ENCODE results near the gene BPGM.
"Not testable (repeated sequence)": the region's sequence is repeated elsewhere in the genome, so short reads cannot be mapped to it uniquely, and the experiment has no call there.

The BPGM gene

DNA sequence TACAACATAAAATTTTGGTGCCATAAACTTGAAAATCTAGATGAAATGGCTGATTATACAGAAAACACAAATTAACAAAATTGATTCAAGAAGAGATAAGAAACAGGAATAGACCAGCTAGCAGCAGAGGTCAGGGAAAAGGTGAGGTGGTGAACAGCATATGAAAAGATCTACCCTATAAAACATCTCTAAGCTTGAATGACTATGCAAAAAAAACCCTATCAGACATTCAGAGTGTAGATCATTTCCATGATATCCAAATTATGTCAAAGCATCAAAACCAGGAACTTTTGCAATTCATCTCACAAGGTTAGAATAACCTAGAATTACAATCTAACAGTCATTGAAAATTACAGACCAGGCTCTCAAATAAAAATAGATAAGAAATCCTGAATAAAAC, 14.6 kb upstream of the BPGM start:
- no peak for DNase-seq (ENCODE audit: low read depth in 2 of 2)

DNA sequence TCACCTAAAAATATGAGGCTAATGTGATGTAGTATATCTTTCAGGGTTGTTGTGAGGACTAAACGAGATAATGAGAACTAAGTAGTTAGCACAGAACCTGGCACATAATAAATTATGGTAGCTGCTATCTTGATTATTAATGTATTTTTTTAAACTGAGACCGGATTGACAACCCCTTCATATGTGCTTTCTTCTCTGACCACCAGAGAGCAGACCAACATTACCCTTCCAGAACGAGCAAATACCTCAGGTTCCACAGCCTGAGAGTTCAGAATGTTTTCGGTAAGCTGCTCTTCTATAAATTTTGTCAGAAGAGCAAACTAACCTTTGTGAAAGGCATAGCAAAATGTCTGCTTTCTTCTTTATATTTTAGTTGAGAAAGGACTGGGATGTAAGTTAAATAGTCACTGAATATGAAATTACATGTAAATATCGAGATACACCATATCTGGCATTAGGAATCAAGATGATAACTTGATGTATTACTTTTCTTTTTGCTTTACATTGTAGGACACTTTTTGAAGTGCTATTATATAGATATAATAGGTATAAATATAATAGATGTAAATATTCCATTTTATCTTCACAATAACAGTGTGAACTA, 13.6 kb upstream of the BPGM start:
- DNase-seq (ENCODE audit: low read depth in 2 of 2) = no peak

DNA sequence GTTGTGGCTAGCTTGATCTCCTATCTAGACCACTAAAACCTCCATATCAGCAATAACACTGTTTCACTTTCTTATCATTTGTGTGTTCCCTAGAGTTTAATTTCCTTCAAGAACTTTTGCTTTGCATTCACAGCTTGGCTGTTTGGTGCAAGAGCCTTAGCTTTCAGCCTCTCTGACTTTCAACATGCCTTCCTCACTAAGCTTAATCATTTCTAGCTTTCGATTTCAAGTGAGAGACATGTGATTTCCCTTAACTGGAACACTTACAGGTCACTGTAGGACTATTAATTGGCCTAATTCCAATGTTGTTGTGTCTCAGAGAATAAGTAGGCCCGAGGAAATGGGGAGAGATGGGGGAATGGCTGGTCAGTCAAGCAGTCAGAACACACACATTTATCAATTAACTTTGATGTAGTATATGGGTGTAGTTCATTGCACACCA, 10.6 kb upstream of the BPGM start:
- DNase-seq (ENCODE audit: low read depth in 2 of 2) = no peak

DNA sequence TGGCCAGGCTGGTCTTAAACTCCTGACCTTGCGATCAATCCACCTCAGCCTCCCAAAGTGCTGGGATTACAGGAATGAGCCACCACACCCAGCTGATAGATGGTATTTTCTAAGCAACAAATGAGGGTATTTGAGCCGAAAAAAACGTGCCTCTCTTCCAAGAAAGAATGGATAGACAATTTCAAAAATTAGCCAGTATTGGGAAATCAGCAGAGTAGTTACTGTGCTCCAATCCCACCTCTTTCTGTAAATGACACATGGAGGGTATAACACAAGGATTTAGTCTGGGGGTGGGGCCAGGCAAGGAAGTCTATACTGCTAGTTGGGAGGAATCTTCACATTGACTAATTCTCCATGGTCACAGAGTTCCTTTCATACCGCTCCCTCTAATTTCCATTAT, 9.2 kb upstream of the BPGM start:
- no peak for DNase-seq (ENCODE audit: low read depth in 2 of 2)

DNA sequence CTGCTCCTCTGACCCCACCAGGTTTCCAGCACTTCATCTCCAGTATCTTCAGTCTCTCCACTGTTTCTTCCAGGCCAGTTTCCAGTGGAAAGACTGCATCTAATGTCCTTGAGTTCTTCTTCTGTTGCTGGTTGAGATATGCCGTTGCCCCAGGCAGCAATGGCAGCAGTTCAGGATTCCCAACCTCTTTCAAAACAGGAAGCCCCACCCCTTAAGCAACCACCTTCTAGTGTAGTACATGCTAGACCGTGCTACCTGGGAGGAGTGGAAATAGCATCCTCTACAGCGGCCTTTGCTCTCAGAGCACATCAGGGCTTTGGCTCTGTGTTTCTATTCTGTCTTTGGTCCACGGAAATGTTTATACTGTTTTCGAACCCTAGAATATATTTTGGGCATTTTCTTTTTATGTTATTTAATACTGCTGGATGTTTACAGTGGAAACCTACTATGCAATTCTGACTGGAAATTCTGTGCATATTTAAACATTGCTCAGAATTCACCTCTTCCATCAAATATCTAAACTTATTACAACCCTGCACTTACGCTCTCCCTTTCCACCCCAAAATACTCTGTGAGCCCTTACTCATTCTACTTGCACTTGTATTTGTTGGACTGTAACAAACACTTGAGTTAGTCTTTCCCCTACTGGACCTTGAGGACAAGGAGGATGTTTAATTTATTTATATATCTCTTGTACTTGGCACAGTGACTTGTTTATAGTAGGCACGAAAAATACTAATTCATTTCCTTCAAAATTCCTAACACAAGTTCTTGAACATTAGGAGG, 8.5 kb upstream of the BPGM start:
- no peak for DNase-seq (ENCODE audit: low read depth in 2 of 2)

DNA sequence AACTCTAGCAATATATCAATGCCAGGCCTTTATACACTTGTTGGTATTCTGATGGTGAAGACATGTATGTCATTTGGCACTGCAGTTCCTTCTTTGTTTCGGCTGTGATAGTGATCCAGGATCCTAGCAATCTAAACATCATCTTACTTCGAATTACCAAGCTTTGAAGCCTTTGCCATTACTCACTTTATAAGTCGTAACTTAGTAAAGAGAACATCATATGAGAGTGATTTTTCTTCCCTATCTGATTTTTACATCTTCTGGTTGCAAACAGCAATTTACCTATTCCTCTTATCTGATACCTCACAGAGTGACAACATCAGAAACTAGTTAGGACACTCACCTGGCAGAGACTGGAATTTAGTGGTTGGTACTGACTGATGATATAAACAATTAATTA, 7.6 kb upstream of the BPGM start:
- no peak for DNase-seq (ENCODE audit: low read depth in 2 of 2)

DNA sequence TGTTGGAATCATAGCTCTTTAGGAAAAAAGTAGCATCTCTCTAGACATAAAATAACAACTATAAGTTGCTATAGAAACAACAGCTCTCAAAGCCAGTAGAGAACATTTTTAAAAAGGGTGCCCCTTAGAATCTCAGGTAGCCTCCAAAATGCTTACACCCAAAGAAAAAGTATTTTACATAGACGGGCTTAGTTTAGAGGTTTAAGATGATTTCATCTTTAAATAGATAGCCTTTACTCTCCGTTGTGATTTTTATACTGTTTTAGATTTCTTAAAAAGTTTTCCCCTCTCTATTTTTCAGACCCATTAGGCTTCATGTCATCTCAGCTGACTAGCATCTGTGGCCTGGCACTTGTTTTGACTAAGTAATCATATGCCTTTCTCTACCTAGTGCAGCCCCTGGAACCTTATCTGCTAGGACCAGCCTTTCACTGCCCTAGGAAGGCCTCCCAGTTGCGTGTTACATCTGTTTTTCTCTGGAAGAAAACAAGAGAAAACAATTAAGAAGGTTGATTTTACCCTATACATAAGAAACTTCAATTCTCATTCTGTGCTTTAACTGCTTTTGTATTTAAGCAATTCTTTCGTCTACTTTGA, 6.9 kb upstream of the BPGM start:
- no peak for DNase-seq (ENCODE audit: low read depth in 2 of 2)

DNA sequence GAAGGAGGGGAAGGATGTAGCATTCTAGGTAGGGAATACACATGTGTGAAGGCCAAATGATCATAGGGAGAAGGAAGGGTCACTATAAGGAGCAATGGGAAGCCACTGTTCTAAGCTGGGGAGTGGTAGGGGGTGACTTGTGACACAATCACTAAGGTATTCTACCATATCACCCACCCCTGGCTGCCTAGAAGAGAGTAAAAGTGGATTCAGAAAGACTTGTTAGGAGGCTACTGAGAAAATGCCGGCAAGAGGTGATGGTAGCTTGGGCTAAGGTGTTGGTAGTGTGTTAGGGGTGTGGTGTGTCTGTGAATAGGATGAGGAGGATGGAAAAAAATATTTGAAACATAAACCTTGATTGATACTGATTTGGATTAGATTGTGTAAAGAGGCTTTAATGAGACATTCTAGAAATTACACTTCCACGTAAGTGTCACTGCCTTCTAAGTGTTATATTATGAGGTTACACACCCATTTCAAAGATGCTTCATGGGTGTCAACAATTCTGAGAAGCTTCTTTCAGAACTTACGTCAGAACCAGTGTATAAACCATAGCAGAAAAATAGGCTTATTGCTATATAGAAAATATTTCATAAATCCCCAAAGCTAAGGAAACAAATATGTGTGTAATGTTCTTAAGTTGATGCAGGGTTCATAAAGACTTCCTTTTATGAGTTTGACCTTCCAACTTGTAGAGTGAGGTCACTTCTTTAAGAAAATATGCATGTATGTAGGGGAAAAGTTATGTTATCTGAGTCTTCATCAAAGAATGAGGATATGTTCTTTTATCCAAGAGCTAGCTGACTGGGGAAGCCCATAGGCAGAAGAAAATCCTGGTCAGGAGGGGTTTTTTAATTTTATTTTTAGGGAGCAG, 5.6 kb upstream of the BPGM start:
- DNase-seq (ENCODE audit: low read depth in 2 of 2) = no peak

DNA sequence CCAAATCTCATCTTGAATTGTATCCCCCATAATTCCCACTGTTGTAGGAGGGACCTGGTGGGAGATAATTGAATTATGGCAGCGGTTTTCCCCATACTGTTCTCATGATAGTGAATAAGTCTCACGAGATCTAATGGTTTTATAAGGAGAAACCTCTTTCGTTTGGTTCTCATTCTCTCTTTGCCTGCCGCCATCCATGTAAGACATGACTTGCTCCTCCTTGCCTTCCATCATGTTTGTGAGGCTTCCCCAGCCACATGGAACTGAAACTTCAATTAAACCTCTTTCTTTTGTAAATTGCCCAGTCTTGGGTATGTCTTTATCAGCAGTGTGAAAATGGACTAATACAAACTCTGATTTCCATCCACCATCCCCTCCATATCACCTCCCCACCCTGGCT, 4.7 kb upstream of the BPGM start:
- not testable (repeated sequence) for DNase-seq (ENCODE audit: low read depth in 2 of 2)

DNA sequence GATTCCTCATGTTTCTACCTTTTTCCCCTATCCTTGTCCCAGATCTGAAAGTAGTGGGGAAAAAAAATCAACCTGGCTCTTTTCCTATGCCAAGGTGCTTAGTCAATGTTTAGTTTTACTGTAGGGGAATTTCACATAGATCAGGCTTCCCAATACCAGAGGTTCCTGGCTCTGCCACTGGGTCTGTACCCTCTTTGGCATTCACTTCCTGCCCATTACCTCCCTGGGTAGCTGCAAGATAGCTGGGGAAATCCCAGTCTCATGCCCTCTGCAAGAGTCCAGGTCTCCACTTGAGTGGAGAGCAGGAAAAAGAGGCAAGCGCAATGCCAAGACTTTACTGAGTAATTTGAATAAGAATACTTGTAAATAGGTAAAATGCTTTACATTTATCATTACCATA, 3.5 kb upstream of the BPGM start:
- DNase-seq (ENCODE audit: low read depth in 2 of 2) = no peak

DNA sequence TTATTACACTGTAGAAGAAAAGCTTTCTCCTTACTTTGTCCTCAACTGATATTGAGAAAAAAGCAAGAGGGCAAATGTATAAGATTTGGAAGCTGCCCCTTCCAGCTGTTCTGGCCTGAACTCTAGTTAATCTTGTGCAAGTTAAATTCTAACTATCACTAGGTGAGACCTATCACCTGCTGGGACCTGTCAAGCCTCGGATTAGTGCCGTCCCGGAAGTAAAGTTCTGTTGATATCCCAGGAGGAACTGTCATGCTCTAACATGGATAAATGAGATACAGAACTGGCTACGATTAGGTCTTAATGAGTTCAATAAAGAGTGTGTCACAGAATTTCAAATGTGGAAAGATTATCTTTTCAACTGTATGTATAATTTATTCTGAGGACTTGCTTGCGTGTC, 1.2 kb upstream of the BPGM start:
- DNase-seq (ENCODE audit: low read depth in 2 of 2) = no peak

DNA sequence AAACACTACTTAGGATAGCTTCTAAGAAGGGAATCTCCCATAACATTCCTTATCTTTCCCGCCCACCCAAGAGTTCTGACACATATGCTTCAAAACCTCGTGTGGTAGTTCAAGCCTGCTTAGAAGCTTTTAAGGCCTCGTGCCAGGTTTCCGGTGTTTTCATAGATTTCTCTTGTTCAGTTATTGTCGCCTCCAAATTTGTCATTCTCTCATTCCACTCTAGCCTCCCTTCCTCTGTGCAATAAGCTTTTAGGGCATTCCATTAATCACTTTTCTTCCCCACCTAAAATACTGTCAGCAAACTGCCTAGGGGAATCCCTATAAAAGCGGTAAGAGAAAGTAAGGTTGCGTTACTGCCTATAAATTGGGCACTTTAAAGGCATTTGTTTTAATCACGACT, 718 bp upstream of the BPGM start:
- no peak for DNase-seq (ENCODE audit: low read depth in 2 of 2)

DNA sequence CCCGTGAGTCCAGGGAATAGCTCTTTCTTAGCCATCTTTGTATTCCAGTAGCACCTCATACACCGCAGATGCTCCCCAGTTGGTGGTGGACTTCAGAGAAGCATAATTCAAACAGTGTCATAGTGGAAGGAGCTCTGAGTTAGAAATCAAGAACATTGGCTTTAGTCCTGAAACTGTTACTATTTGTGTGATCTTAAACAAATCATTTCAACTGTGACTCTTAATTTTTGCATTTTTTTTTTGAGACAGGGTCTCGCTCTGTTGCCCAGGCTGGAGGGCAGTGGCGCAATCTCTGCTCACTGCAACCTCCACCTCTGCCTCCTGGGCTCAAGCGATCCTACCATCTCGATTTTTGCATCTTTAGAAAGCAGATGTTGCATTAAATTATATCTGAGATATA, 1.8 kb downstream of the BPGM start:
- DNase-seq (ENCODE audit: low read depth in 2 of 2) = no peak

DNA sequence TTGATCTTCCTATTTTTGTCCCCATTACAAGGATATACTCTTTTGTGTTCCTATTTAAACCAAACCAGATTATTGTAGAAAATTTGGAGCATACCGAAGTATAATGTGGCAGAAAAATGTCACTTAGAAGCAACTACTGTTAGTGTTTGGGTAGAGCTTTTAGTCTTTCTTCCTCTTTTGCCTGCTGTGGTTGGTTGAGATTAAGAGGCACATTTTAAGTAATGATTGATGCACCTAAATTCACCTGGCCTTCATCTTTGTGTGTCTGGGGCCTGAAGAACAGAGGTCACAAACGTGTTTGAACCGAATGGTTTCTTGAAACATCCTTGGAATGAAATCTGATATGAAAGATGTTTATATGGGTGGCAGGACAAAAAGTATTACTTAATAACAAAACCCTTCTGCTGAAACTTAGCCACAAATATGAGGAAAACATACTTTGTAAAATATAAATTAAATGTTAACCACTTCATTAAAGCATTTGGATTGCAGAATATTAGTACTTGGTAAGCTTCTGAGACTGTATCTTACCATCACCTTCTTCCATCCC, 2.6 kb downstream of the BPGM start:
- DNase-seq (ENCODE audit: low read depth in 2 of 2) = no peak

DNA sequence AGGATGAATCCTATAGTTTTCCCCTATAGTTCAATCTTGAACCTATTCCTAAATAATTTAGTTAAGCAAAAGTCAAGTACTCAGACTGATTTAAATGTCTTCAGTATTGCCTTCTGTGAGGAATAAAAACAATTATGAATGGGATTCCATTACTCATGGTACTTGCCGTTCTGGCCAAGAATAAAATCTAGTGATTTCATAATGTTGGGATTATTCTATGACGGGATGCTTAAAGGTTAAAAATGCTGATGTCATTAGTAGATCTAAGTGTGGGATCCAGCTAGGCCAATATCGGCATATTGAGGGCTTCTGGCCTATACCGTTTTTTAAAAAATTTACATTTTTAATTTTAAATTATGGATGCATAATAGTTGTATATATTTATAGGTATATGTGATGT, 5.3 kb downstream of the BPGM start:
- DNase-seq (ENCODE audit: low read depth in 2 of 2) = no peak

DNA sequence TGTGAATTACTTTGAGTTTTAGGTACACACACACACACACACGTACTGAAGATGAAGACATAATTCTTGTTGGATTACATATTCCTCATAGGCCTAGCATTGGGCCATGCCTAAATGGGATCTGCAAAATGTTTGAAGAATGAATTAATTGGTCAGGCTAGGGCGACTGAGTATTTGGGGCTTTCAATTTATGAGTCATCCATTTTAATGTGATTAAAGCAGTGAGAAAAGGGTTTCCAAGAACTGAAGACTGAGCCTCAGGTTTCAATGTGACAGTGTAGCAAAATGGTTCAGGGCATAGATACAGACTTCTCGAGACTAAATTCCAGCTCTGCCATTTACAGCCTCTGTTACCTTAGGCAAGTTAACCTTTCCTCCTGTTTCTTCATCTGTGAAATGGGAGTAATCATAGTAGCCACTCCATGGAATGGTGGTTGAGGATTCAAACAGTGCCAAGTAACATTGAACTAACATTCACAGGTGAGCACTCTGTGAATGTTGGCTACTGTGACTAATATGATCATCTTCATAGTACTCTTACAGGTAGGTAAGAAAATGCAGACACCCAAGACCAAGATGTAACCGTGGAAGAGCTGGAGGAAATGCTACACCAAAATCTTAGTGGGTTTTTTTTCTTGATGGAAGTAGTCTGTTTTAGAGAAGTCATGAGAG, 7.6 kb downstream of the BPGM start:
- no peak for DNase-seq (ENCODE audit: low read depth in 2 of 2)

DNA sequence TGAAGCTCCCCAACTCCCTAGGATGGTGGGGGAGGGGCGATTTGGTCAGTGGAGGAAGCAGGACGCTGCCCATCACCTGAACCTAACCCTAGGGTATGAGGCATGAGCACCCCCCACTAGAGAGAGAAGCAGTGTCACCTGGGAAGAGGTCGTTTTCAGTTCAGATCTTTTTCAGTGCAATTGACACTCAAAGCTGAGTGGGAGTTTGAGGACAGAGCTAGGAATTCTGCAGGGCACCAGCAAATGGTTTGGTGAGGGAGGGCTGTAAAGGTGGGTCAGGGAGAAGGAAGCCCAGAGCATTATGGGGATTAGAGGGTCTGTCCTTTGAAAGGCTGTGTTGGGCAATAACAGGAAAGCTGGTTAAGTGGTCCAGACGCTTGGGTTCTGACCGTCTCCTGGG, 10.9 kb downstream of the BPGM start:
- DNase-seq (ENCODE audit: low read depth in 2 of 2) = no peak

DNA sequence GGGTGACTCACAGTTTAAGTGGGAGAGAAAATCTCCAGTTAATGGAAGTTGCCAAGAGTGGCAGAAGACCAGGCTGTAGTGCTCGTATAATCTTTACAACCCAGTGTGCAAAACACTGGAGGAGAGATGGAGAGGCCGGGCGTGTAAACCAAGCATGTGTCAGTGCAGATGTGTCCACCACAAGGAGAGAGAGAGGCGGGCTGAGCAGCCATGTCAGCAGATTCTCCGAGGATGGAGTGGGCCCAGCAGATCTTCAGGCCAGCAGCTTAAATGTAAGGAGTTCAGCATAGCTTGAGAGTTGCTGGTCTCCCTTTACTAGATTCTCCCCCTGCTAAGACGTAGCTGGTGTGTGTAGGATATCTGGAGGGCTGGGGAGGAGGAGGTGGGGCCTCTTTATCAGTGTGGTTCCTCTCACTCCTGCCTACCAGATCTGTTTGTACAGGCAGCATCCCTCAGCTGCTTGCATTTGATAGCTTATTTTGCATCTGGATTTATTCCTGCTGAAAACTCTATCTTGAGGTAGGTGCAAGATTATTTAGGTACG, 13.7 kb downstream of the BPGM start:
- DNase-seq (ENCODE audit: low read depth in 2 of 2) = no peak

DNA sequence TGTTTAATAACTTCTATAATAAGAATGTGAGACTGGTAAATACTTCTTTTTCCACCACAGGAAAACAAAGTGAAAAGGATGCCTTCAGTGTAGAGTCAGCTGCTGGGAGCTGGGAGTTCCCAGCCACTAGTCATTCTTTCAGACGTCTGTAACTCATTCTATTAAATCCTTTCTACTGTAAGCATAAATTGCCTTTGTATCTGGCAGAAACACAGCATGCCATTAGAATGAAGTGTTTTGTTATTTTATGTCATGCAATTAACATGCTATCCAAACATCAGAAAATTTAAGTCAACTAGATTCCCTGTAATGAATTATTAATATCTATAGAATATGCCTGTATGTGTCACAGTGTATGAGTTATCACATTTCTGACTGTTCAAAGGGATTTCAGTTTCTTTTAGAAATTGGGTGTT, 14.3 kb downstream of the BPGM start:
- no peak for DNase-seq (ENCODE audit: low read depth in 2 of 2)

DNA sequence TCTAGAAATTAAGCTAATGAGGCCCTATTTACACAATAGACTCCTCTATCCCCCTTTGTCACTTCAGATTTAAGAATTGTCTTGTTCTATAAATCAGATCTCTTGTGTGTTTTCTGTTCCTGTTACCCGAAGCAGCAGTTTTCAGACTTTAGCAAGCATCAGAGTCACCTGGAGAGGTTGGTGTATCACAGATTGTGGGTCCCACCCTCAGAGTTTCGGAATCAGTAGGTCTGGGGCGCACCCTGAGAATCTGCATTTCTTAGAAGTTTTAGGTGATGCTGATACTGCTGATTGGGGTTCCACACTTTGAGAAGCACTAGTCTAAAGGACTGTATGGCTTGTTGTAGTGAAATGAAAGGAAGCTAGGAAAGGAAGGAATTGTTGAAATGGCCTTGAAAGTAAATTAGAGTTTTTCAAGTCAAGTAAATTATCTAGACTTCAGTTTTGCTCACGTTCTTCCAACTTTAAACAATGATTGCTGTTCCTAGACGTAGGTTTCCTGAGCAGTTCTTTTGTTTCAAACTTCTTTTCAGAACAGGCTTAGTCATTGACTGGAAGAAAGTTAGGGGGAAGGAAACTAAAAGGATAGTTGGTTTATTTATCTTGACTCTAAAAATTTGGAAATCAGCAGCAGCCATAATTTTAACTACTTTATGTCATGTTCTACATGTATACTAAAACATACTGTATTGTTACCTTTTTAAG, 15.7 kb downstream of the BPGM start:
- no peak for DNase-seq (ENCODE audit: low read depth in 2 of 2)

DNA sequence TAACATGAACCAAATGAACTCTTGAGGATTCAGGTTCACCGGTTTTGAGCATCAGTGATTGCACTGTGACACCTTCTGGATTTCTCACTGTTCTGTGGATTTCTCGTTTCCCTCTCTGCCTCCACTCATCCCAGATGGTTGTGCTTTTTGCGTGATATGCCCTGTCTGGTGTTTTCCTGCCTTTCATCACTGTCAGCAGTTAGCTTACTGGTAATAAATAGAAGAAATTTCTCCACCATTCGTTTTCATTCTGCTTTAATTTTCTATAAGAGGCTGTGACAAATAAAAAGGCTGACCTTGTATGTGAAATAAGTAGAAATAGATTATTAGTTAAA, 16.2 kb downstream of the BPGM start:
- no peak for DNase-seq (ENCODE audit: low read depth in 2 of 2)

All from stimulated activated CD8-positive, alpha-beta memory T cell treated with anti-CD3 and anti-CD28 coated beads, Interleukin-15, amount 100 ng/mL, for 48 hours (primary cell).